Liver (tissue), 9 donors: Measurements from ENCODE around the gene B3GALT4. TPM values are rescaled to one million over a fixed set of nuclear protein-coding genes. Genes with fewer than 3 reads are reported as not detected.

Experiments
- DNase-seq: peaks from one replicate; pipeline ENCODE4 v3.0.0-alpha.2; 2017; ENCODE audit warnings: low spot score
- H3K27ac ChIP-seq, 2 donors: one replicate each; pipeline ENCODE4 v1.7.0; 2013; ENCODE audit warnings: inconsistent platforms in 2 of 2, low read length in 2 of 2, control low read depth in 1 of 2, low read depth in 1 of 2, mild to moderate bottlenecking in 1 of 2
- H3K27me3 ChIP-seq, 4 donors: one replicate each; pipeline versions ENCODE4 v1.6.1 to v1.7.0; 2013; ENCODE audit warnings: low read length in 3 of 4, inconsistent platforms in 1 of 4, mild to moderate bottlenecking in 1 of 4, moderate library complexity in 1 of 4; ENCODE audit not compliant: control insufficient read depth in 4 of 4, insufficient read depth in 4 of 4
- H3K36me3 ChIP-seq, 4 donors: one replicate each; pipeline versions ENCODE4 v1.6.1 to v1.7.0; 2013; ENCODE audit warnings: low read length in 3 of 4, mild to moderate bottlenecking in 3 of 4, low read depth in 1 of 4, moderate library complexity in 1 of 4; ENCODE audit not compliant: control insufficient read depth in 4 of 4, insufficient read depth in 3 of 4
- H3K4me1 ChIP-seq, 4 donors: one replicate each; pipeline versions ENCODE4 v1.6.1 to v1.7.0; 2013; ENCODE audit warnings: low read length in 3 of 4, mild to moderate bottlenecking in 3 of 4, moderate library complexity in 1 of 4; ENCODE audit not compliant: control insufficient read depth in 4 of 4, insufficient read depth in 4 of 4
- H3K4me3 ChIP-seq, 3 donors: one replicate each; pipeline versions ENCODE4 v1.6.1 to v1.7.0; 2013; ENCODE audit warnings: low read length in 3 of 3, control low read depth in 1 of 3, low read depth in 1 of 3, mild to moderate bottlenecking in 1 of 3
- H3K9ac ChIP-seq, 2 donors: one replicate each; pipeline ENCODE4 v1.7.0; 2013; ENCODE audit warnings: low read length in 2 of 2, mild to moderate bottlenecking in 2 of 2, moderate library complexity in 2 of 2, control low read depth in 1 of 2, low read depth in 1 of 2
- H3K9me3 ChIP-seq, 4 donors: one replicate each; pipeline versions ENCODE4 v1.6.1 to v1.7.0; 2013; ENCODE audit warnings: low read length in 3 of 4; ENCODE audit not compliant: control insufficient read depth in 4 of 4
- ATF3 ChIP-seq: IDR thresholded peaks from 2 replicates; pipeline ENCODE4 v1.6.1; 2016; ENCODE audit warnings: antibody characterized with exemption
- CTCF ChIP-seq: fragments of 150-350 bp; IDR thresholded peaks from 2 replicates; pipeline ENCODE4 v1.5.1; 2017; ENCODE audit warnings: improper control_type of control experiment, low read depth, low read length; ENCODE audit not compliant: missing input control
- EGR1 ChIP-seq, 2 donors: IDR thresholded peaks; 2 replicates each; pipeline ENCODE4 v1.6.1; 2016 to 2018; ENCODE audit warnings: antibody characterized with exemption in 2 of 2, low read depth in 2 of 2
- FOXA1 ChIP-seq: IDR thresholded peaks from 2 replicates; pipeline ENCODE4 v1.6.1; 2016; ENCODE audit warnings: antibody characterized with exemption
- FOXA2 ChIP-seq: IDR thresholded peaks from 2 replicates; pipeline ENCODE4 v1.6.1; 2016; ENCODE audit warnings: antibody characterized with exemption
- GABPA ChIP-seq, 2 donors: IDR thresholded peaks in 1 of 2; conservative IDR thresholded peaks in 1 of 2; 2 replicates each; pipeline ENCODE4 v1.6.1; 2016; ENCODE audit warnings: antibody characterized with exemption in 2 of 2, mild to moderate bottlenecking in 1 of 2, moderate library complexity in 1 of 2
- HNF4G ChIP-seq: IDR thresholded peaks from 2 replicates; pipeline ENCODE4 v1.6.1; 2016; ENCODE audit warnings: antibody characterized with exemption
- JUND ChIP-seq, 2 donors: IDR thresholded peaks; 2 replicates each; pipeline ENCODE4 v1.6.1; 2016; ENCODE audit warnings: antibody characterized with exemption in 2 of 2
- MAX ChIP-seq: IDR thresholded peaks from 2 replicates; pipeline ENCODE4 v1.6.1; 2016; ENCODE audit warnings: antibody characterized with exemption
- NR2F2 ChIP-seq: IDR thresholded peaks from 2 replicates; pipeline ENCODE4 v1.6.1; 2016; ENCODE audit warnings: antibody characterized with exemption
- RAD21 ChIP-seq, 2 donors: IDR thresholded peaks; 2 replicates each; pipeline ENCODE4 v1.6.1; 2016; ENCODE audit warnings: antibody characterized with exemption in 2 of 2, mild to moderate bottlenecking in 2 of 2
- REST ChIP-seq: IDR thresholded peaks from 2 replicates; pipeline ENCODE4 v1.6.1; 2016; ENCODE audit warnings: antibody characterized with exemption, mild to moderate bottlenecking
- SP1 ChIP-seq: IDR thresholded peaks from 2 replicates; pipeline ENCODE4 v1.6.1; 2018; ENCODE audit warnings: antibody characterized with exemption, mild to moderate bottlenecking
- TAF1 ChIP-seq: conservative IDR thresholded peaks from 2 replicates; pipeline ENCODE4 v1.6.1; 2016; ENCODE audit warnings: antibody characterized with exemption, mild to moderate bottlenecking
- YY1 ChIP-seq: IDR thresholded peaks from 2 replicates; pipeline ENCODE4 v1.6.1; 2016; ENCODE audit warnings: antibody characterized with exemption, mild to moderate bottlenecking
- ZBTB33 ChIP-seq: IDR thresholded peaks from 2 replicates; pipeline ENCODE4 v1.6.1; 2016; ENCODE audit warnings: antibody characterized with exemption
- WGBS: extraction: QIAGEN DNeasy Blood & Tissue Kit; methylation state at CpG from one replicate; pipeline ENCODE4 v1.1.7; 2013; 5-methylcytosine and 5-hydroxymethylcytosine counted together
- polyA plus RNA-seq, 2 donors: library from polyadenylated mRNA; stranded (reverse) in 1 of 2; unstranded in 1 of 2; fragments of 200-250 nt in 1 of 2; fragments of >200 nt in 1 of 2; fragmentation: Nextera tagmentation in 1 of 2; extraction: Ambion mirVana in 1 of 2; gene quantifications; one replicate each; pipeline versions ENCODE4 v1.2.1 to v1.2.3, GENCODE V29; 2013 to 2015
- total RNA-seq, 2 donors: library from RNA; depleted of rRNA; stranded (reverse); fragments of >200 nt; gene quantifications; one replicate each; pipeline ENCODE4 v1.2.3, GENCODE V29; 2014
- donor health status: healthy.
- donor health status: healthy.
- donor health status: healthy.
- donor health status: healthy.
- donor health status: healthy.

Gene B3GALT4
- total and polyA plus RNA-seq, 4 donors = 1.5 to 2.7 (median 1.9) TPM

GRCh38 chr6:33306356-33306755 is 29.4 kb downstream of the B3GALT4 start:
- Histone ChIP-seq H3K9ac (no peak overlapping the region), H3K9me3 (no peaks in the 10 kb centered on the region), H3K4me1 (peaks cover 0 to 4% (median 1%) of the 10 kb centered on the region in 4 donors), H3K27ac (no peak overlapping the region), H3K4me3 (no peak overlapping the region), H3K36me3 (peaks cover 6 to 24% (median 15%) of the 10 kb centered on the region in 4 donors), H3K27me3 (no peaks in the 10 kb centered on the region)
- DNase-seq = no peak
- WGBS = 95% methylated on average over 4 of the region's 4 CpGs
- TF ChIP-seq FOXA2 (no peak), ZBTB33 (no peak), EGR1 (IDR thresholded peaks at IDR 0.05; ENCODE audit: low read depth in 2 of 2) (no peak), ATF3 (no peak), RAD21 (IDR thresholded peaks at IDR 0.05) (no peak), YY1 (no peak), TAF1 (no peak), FOXA1 (no peak), JUND (IDR thresholded peaks at IDR 0.05) (no peak), SP1 (no peak), REST (no peak), GABPA (IDR thresholded peaks at IDR 0.05 in 1 of 2, conservative IDR thresholded peaks at IDR 0.05 in 1 of 2) (no peak), HNF4G (no peak), NR2F2 (no peak), MAX (no peak)

- peak; percentile 69 for DNase-seq
- Histone ChIP-seq H3K4me3 (peak overlapping the region; percentile 66 to 96 (median 88)), H3K36me3 (peaks cover 0 to 5% (median 0%) of the 10 kb centered on the region in 4 donors), H3K27ac (peak overlapping the region; percentile 98 to 99), H3K9ac (peak overlapping the region; percentile 87 to 90), H3K27me3 (no peaks in the 10 kb centered on the region), H3K4me1 (peaks cover 11 to 38% (median 25%) of the 10 kb centered on the region in 4 donors), H3K9me3 (no peaks in the 10 kb centered on the region)
- WGBS = 3% methylated on average over 29 of the region's 29 CpGs
- peak; percentile 20 for TF ChIP-seq SP1
- TF ChIP-seq TAF1 = no peak
- TF ChIP-seq REST = no peak
- no peak for TF ChIP-seq RAD21 (IDR thresholded peaks at IDR 0.05)
- peak in 1 of 2 donors; percentile 45 for TF ChIP-seq GABPA (IDR thresholded peaks at IDR 0.05 in 1 of 2, conservative IDR thresholded peaks at IDR 0.05 in 1 of 2)
- TF ChIP-seq HNF4G = no peak
- no peak for TF ChIP-seq ZBTB33
- TF ChIP-seq FOXA2 = no peak
- no peak for TF ChIP-seq EGR1 (IDR thresholded peaks at IDR 0.05; ENCODE audit: low read depth in 2 of 2)
- no peak for TF ChIP-seq CTCF
- no peak for TF ChIP-seq NR2F2
- no peak for TF ChIP-seq FOXA1
- TF ChIP-seq YY1 = no peak
Measured at GRCh38 chr6:33312361-33313104, 35.6 kb downstream of the B3GALT4 start.
